Mesothelial cell of epicardium (in vitro differentiated cells): ENCODE results near the gene RABEP2. TPM values are rescaled to one million over a fixed set of nuclear protein-coding genes. Genes with fewer than 3 reads are reported as not detected.
"Not testable (repeated sequence)": the region's sequence is repeated elsewhere in the genome, so short reads cannot be mapped to it uniquely, and the experiment has no call there.

Experiments used
- DNase-seq, 2 experiments: peaks; one replicate each; pipeline ENCODE4 v3.0.0; 2021; ENCODE audit warnings: low spot score in 2 of 2; ENCODE audit not compliant: unreplicated experiment in 2 of 2
- H3K27ac Mint-ChIP-seq: 2 replicates; pipeline ENCODE4 v1.8.0; 2021; ENCODE audit warnings: mixed read lengths
- H3K27me3 Mint-ChIP-seq: 2 replicates; pipeline ENCODE4 v1.8.0; 2021; ENCODE audit warnings: low read depth, mixed read lengths
- H3K36me3 Mint-ChIP-seq: 2 replicates; pipeline ENCODE4 v1.8.0; 2021; ENCODE audit warnings: mixed read lengths
- H3K4me1 Mint-ChIP-seq: 2 replicates; pipeline ENCODE4 v1.8.0; 2021; ENCODE audit warnings: mixed read lengths
- H3K4me3 Mint-ChIP-seq: 2 replicates; pipeline ENCODE4 v1.8.0; 2021; ENCODE audit warnings: mild to moderate bottlenecking, moderate library complexity, mixed read lengths
- H3K9me3 Mint-ChIP-seq: 2 replicates; pipeline ENCODE4 v1.8.0; 2021; ENCODE audit warnings: mixed read lengths
- CTCF ChIP-seq: fragments of 200-600 bp; sonication (generic); IDR thresholded peaks from one replicate; pipeline ENCODE4 v1.5.0; 2021; ENCODE audit warnings: antibody characterized with exemption; ENCODE audit not compliant: unreplicated experiment
- total RNA-seq: library from RNA; stranded (reverse); gene quantifications from 3 replicates; pipeline ENCODE4 v1.2.1, GENCODE V29; 2021

RABEP2 gene
- total RNA-seq, 1 donor from 2014 or later = 29.7 TPM

- no peaks in the 10 kb centered on the region for H3K9me3 Mint-ChIP-seq
- no peak for TF ChIP-seq CTCF
- no peak for DNase-seq
- no peak overlapping the region for H3K4me3 Mint-ChIP-seq
- H3K27me3 Mint-ChIP-seq = no peaks in the 10 kb centered on the region
- H3K36me3 Mint-ChIP-seq = no peaks in the 10 kb centered on the region
- no peak overlapping the region for H3K27ac Mint-ChIP-seq
- H3K4me1 Mint-ChIP-seq = no peaks in the 10 kb centered on the region
Measured at GRCh38 chr16:28893291-28893690, 31.7 kb downstream of the RABEP2 start.

GRCh38 chr16:28891964-28892890 is 32.8 kb downstream of the RABEP2 start:
- Mint-ChIP-seq H3K27me3 (no peaks in the 10 kb centered on the region), H3K9me3 (no peaks in the 10 kb centered on the region), H3K4me1 (no peaks in the 10 kb centered on the region), H3K36me3 (no peaks in the 10 kb centered on the region), H3K27ac (no peak overlapping the region), H3K4me3 (no peak overlapping the region)
- no peak for TF ChIP-seq CTCF
- DNase-seq = no peak

- H3K27ac Mint-ChIP-seq, H3K9me3 Mint-ChIP-seq, H3K27me3 Mint-ChIP-seq, H3K4me3 Mint-ChIP-seq, H3K4me1 Mint-ChIP-seq, H3K36me3 Mint-ChIP-seq, DNase-seq: not testable (repeated sequence)
Measured at GRCh38 chr16:28890355-28890754, 34.7 kb downstream of the RABEP2 start.

- DNase-seq = no peak
- no peaks in the 10 kb centered on the region for H3K36me3 Mint-ChIP-seq
- H3K4me1 Mint-ChIP-seq = no peaks in the 10 kb centered on the region
- H3K4me3 Mint-ChIP-seq = no peak overlapping the region
- H3K27me3 Mint-ChIP-seq = no peaks in the 10 kb centered on the region
- H3K9me3 Mint-ChIP-seq = no peaks in the 10 kb centered on the region
- no peak for TF ChIP-seq CTCF
- no peak overlapping the region for H3K27ac Mint-ChIP-seq
Measured at GRCh38 chr16:28886945-28887344, 38.1 kb downstream of the RABEP2 start.

- no peaks in the 10 kb centered on the region for H3K36me3 Mint-ChIP-seq
- peaks cover 7% of the 10 kb centered on the region for H3K4me1 Mint-ChIP-seq
- H3K27ac Mint-ChIP-seq = no peak overlapping the region
- H3K27me3 Mint-ChIP-seq = no peaks in the 10 kb centered on the region
- DNase-seq = no peak
- no peak for TF ChIP-seq CTCF
- H3K9me3 Mint-ChIP-seq = no peaks in the 10 kb centered on the region
- no peak overlapping the region for H3K4me3 Mint-ChIP-seq
Measured at GRCh38 chr16:28884045-28884444, 41.0 kb downstream of the RABEP2 start.

- Mint-ChIP-seq H3K4me3 (no peak overlapping the region), H3K9me3 (no peaks in the 10 kb centered on the region), H3K4me1 (peaks cover 9% of the 10 kb centered on the region), H3K27ac (no peak overlapping the region), H3K36me3 (no peaks in the 10 kb centered on the region), H3K27me3 (no peaks in the 10 kb centered on the region)
- no peak for DNase-seq
- no peak for TF ChIP-seq CTCF
Measured at GRCh38 chr16:28883221-28883996, 41.6 kb downstream of the RABEP2 start.
